Cardiac muscle cell (in vitro differentiated cells and primary cell): ENCODE data around the gene CHMP5. TPM values are rescaled to one million over a fixed set of nuclear protein-coding genes. Genes with fewer than 3 reads are reported as not detected.

ENCODE experiments used
- DNase-seq, 2 donors: peaks; one replicate each; pipeline versions ENCODE4 v3.0.0 to v3.0.0-alpha.2; 2010 to 2017; ENCODE audit warnings: low read depth in 1 of 2, low spot score in 1 of 2
- H3K27ac ChIP-seq: fragments of 200-600 bp; sonication (generic); 2 replicates; pipeline ENCODE4 v1.5.1; 2016
- H3K27me3 ChIP-seq: fragments of 200-600 bp; sonication (generic); 2 replicates; pipeline ENCODE4 v1.6.0; 2016; ENCODE audit warnings: control low read depth
- H3K36me3 ChIP-seq: fragments of 200-600 bp; sonication (generic); 2 replicates; pipeline ENCODE4 v1.5.1; 2016; ENCODE audit warnings: control low read depth
- H3K4me1 ChIP-seq: fragments of 200-600 bp; sonication (generic); 2 replicates; pipeline ENCODE4 v1.8.1; 2017; ENCODE audit warnings: low read depth, mild to moderate bottlenecking, mixed run types
- H3K4me3 ChIP-seq: fragments of 200-600 bp; sonication (generic); 2 replicates; pipeline ENCODE4 v1.5.1; 2016; ENCODE audit warnings: mild to moderate bottlenecking
- H3K9me3 ChIP-seq: fragments of 200-600 bp; sonication (generic); 2 replicates; pipeline ENCODE4 v1.5.1; 2017; ENCODE audit warnings: low read depth, mild to moderate bottlenecking, control low read depth
- polyA plus RNA-seq: library from polyadenylated mRNA; unstranded; fragments of >200 nt; fragmentation: Nextera tagmentation; extraction: Ambion mirVana; gene quantifications from 2 replicates; pipeline ENCODE4 v1.2.1, GENCODE V29; 2016
- total RNA-seq: library from RNA; depleted of rRNA; stranded (reverse); fragments of >200 nt; gene quantifications from 2 replicates; pipeline ENCODE4 v1.2.3, GENCODE V29; 2016
- TF ChIP-seq, protein P1 (sequence below): IDR thresholded peaks from 2 replicates; pipeline ENCODE4 v1.5.1; 2012; ENCODE audit warnings: low read depth, mild to moderate bottlenecking, low read length

The CHMP5 gene
- total RNA-seq (75.2 and 75.5 TPM in 2 replicates), polyA plus RNA-seq (99.5 and 122 TPM in 2 replicates)

DNA sequence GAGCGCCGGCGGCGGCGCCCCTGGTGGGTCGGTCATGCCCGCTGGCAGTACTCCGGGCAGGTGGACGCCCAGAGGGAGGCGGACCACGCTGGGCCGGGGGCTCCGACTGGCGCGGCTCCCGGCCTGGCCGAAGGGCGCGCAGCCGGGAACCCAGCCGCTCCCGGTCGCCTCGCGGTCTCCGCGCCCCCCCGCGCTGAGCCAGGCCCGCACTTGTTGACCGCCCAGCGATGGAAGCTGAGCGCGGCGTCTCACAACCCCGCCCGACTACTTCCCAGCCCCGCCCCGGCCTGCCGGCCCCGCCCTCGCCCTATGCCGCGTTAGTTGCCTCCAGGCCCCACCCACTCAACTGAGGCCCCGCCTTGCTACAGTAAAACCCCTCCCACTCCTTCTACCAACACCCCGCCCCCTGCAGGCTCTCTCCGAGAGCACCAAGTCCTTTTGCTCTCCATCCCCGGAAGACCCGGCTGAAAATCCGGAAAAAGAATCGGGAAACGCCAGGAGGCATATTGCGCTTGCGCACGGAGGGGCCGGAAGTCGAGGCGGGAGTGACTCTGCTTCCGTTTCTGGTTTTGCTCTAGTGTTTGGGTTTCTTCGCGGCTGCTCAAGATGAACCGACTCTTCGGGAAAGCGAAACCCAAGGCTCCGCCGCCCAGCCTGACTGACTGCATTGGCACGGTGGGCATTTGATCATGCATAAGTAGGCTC lies at the start of gene CHMP5, which contains the start of gene BAG1:
Gene CHMP5, plus strand, starts transcription at position 577 of the 705 bp plus-strand sequence. Its CDS starts 30 bp downstream, at position 607.
Gene BAG1, minus strand, starts transcription at position 236 of the 705 bp plus-strand sequence.
- peak; percentile 99 to 100 for DNase-seq
- Histone ChIP-seq H3K4me1 (no peaks in the 10 kb centered on the region), H3K9me3 (no peaks in the 10 kb centered on the region), H3K27me3 (no peaks in the 10 kb centered on the region), H3K36me3 (peaks cover 49% of the 10 kb centered on the region), H3K4me3 (peak within 1 kb of the TSS; percentile 89), H3K27ac (peak within 1 kb of the TSS; percentile 74)
- TF ChIP-seq, protein P1, sequence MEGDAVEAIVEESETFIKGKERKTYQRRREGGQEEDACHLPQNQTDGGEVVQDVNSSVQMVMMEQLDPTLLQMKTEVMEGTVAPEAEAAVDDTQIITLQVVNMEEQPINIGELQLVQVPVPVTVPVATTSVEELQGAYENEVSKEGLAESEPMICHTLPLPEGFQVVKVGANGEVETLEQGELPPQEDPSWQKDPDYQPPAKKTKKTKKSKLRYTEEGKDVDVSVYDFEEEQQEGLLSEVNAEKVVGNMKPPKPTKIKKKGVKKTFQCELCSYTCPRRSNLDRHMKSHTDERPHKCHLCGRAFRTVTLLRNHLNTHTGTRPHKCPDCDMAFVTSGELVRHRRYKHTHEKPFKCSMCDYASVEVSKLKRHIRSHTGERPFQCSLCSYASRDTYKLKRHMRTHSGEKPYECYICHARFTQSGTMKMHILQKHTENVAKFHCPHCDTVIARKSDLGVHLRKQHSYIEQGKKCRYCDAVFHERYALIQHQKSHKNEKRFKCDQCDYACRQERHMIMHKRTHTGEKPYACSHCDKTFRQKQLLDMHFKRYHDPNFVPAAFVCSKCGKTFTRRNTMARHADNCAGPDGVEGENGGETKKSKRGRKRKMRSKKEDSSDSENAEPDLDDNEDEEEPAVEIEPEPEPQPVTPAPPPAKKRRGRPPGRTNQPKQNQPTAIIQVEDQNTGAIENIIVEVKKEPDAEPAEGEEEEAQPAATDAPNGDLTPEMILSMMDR: peak; percentile 36

DNA sequence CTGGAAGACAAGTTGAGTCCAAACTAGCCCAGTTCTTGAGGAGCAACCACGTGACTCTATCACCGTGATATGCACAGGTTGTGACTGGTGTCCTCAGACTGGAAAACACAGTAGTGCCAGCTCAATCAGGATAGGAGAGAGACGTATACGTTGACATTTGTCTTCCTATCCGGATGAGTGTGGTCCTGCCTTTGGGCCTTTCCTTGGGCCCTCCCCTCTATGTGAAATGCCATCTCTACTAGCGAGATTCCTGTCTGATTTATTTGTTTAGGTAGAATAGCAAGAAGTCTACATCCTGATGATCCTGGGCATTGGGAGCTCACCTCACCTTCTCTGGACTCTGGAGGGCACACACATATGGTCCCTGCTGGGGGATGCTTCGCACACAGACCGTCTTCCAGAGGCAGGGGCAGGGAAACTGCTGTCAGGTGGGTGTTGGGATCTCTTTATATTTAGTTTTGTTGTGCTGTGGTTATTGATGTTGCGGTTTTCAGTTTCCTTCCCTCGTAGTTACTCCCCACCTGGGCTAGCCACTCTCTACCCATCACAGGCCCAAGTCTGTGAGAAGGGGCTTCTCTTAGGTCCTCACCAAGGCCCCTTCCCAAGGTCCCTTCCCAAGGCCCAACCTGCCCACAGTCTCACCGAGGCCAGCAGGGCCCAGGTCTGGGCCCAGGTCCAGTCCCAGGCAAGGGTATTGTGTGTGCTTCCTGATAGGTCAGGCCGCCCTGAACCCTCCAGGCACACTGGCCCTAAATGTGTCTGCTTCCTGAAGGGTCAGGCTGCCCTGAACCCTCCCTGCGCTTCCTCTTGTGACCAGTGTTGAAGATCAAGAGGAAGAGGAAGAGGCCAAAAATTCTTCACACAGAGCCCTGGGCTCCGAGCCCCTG lies 43.9 kb upstream of the CHMP5 start:
- Histone ChIP-seq H3K9me3 (no peaks in the 10 kb centered on the region), H3K4me1 (no peaks in the 10 kb centered on the region), H3K36me3 (no peaks in the 10 kb centered on the region), H3K4me3 (no peak overlapping the region), H3K27me3 (peaks cover 3% of the 10 kb centered on the region), H3K27ac (no peak overlapping the region)
- DNase-seq: no peak
- TF ChIP-seq, protein P1: no peak

- Histone ChIP-seq H3K27me3 (peaks cover 3% of the 10 kb centered on the region), H3K9me3 (no peaks in the 10 kb centered on the region), H3K4me3 (no peak overlapping the region), H3K27ac (no peak overlapping the region), H3K36me3 (no peaks in the 10 kb centered on the region), H3K4me1 (no peaks in the 10 kb centered on the region)
- DNase-seq: no peak
- TF ChIP-seq, protein P1: no peak
Observed at GRCh38 chr9:33221568-33221884, 43.3 kb upstream of the CHMP5 start.

GRCh38 chr9:33222031-33222430 lies 42.8 kb upstream of the CHMP5 start:
- Histone ChIP-seq H3K27ac (no peak overlapping the region), H3K27me3 (no peaks in the 10 kb centered on the region), H3K36me3 (no peaks in the 10 kb centered on the region), H3K4me3 (no peak overlapping the region), H3K9me3 (no peaks in the 10 kb centered on the region), H3K4me1 (no peaks in the 10 kb centered on the region)
- TF ChIP-seq, protein P1: no peak
- no peak for DNase-seq

DNA sequence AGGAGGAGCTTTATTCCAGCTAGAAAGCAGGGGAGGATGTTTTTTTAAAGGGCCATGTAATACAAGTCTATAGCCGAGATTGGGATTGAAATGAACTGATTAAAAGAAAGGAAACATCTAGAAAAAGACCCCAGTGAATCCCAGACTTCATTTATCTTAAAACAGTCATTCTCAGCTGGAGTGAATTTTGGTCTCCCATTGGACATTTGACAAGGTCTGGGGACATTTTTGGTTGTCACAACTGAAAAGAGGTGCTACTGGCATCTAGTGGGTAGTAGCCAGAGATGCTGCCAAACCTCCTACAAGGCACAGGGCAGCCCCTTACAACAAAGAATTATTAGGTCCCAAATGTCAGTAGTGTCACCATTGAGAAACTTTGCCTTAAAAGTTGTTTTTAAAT lies 41.2 kb upstream of the CHMP5 start:
- peak in 1 of 2 donors; percentile 48 for DNase-seq
- Histone ChIP-seq H3K4me3 (no peak overlapping the region), H3K27ac (no peak overlapping the region), H3K36me3 (no peaks in the 10 kb centered on the region), H3K4me1 (no peaks in the 10 kb centered on the region), H3K9me3 (no peaks in the 10 kb centered on the region), H3K27me3 (no peaks in the 10 kb centered on the region)
- TF ChIP-seq, protein P1: peak; percentile 35
